G401.6 (cell line): ENCODE data around the gene DGKB.
A peak's percentile ranks its signal among the peaks of the same experiment; 100 is the strongest.

Experiments used
- FAIRE-seq: peaks from 2 replicates; lab custom pipeline; 2012; peaks lifted over from hg19 to GRCh38; lab: Jason Lieb, UNC

Gene DGKB

GRCh38 chr7:14902589-14903067, at the start of gene DGKB:
Gene DGKB, minus strand, starts transcription at chr7:14902751.
- no peak for FAIRE-seq

GRCh38 chr7:14950013-14950412, 47.5 kb upstream of the DGKB start:
- FAIRE-seq: no peak

GRCh38 chr7:14938181-14938580, 35.6 kb upstream of the DGKB start:
- no peak for FAIRE-seq

GRCh38 chr7:14937581-14937980, 35.0 kb upstream of the DGKB start:
- no peak for FAIRE-seq

GRCh38 chr7:14936554-14936953, 34.0 kb upstream of the DGKB start:
- no peak for FAIRE-seq

- FAIRE-seq: no peak
Observed at GRCh38 chr7:14934839-14935238, 32.3 kb upstream of the DGKB start.

GRCh38 chr7:14931511-14932215, 29.1 kb upstream of the DGKB start:
- no peak for FAIRE-seq

- FAIRE-seq: no peak
Observed at GRCh38 chr7:14924398-14924797, 21.8 kb upstream of the DGKB start.

GRCh38 chr7:14911077-14911476, 8.5 kb upstream of the DGKB start:
- FAIRE-seq: peak; percentile 8

GRCh38 chr7:14908697-14909096, 6.1 kb upstream of the DGKB start:
- FAIRE-seq: no peak

GRCh38 chr7:14905764-14906163, 3.2 kb upstream of the DGKB start:
- no peak for FAIRE-seq

- FAIRE-seq: no peak
Observed at GRCh38 chr7:14900051-14900450, 2.5 kb downstream of the DGKB start.

- FAIRE-seq: no peak
Observed at GRCh38 chr7:14899030-14899429, 3.5 kb downstream of the DGKB start.

- peak; percentile 79 for FAIRE-seq
Observed at GRCh38 chr7:14896461-14896860, 6.1 kb downstream of the DGKB start.

GRCh38 chr7:14894826-14895225, 7.7 kb downstream of the DGKB start:
- FAIRE-seq: no peak

- no peak for FAIRE-seq
Observed at GRCh38 chr7:14892961-14893360, 9.6 kb downstream of the DGKB start.

GRCh38 chr7:14891289-14891688, 11.3 kb downstream of the DGKB start:
- no peak for FAIRE-seq

- FAIRE-seq: no peak
Observed at GRCh38 chr7:14888962-14889361, 13.6 kb downstream of the DGKB start.

GRCh38 chr7:14886533-14886932, 16.0 kb downstream of the DGKB start:
- FAIRE-seq: no peak

- FAIRE-seq: no peak
Observed at GRCh38 chr7:14875941-14876587, 26.5 kb downstream of the DGKB start.

- FAIRE-seq: no peak
Observed at GRCh38 chr7:14871880-14872279, 30.7 kb downstream of the DGKB start.

- no peak for FAIRE-seq
Observed at GRCh38 chr7:14870394-14870793, 32.2 kb downstream of the DGKB start.

- no peak for FAIRE-seq
Observed at GRCh38 chr7:14868937-14869336, 33.6 kb downstream of the DGKB start.

GRCh38 chr7:14861456-14861855, 41.1 kb downstream of the DGKB start:
- FAIRE-seq: no peak
